HT-29 (cell line): ENCODE data around the gene SNRPF. TPM values are rescaled to one million over a fixed set of nuclear protein-coding genes. Genes with fewer than 3 reads are reported as not detected.
A peak's percentile ranks its signal among the peaks of the same experiment; 100 is the strongest.

Experiments used
- DNase-seq: peaks from one replicate; pipeline ENCODE4 v3.0.0-alpha.2; 2015; ENCODE audit warnings: low spot score
- total RNA-seq: library from RNA; depleted of rRNA; stranded (reverse); fragments of >200 nt; shearing (Covaris generic); gene quantifications from 2 replicates; pipeline ENCODE4 v1.2.3, GENCODE V29; 2014; rRNA removed

Gene SNRPF
- total RNA-seq, 1 experiment from 2014 or later, result 29.0 TPM

DNA sequence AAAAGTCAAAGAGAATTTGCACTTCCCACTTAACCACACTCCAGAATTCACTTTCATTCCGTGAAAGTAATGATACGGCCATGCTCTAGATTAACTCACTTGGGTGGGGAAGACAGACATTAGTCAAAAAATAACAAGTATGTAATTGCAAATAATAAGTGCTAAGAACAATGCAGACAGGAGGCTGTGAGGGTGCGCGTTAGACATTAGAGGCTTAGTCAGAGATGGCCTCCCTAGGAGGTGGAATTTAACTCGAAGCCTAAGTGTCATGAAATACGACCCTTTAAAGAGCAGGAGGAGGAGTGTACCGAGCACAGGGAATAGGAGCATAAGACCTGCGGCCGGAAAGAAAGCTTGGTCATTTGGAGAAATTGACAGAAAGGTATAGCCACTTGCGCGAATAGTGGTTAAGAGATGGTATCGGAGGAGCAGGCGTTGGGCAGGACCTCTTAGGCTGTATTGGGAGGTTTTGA is 628 bp downstream of the SNRPF start:
- peak; percentile 57 for DNase-seq

- no peak for DNase-seq
Observed at GRCh38 chr12:95859947-95860850, 1.4 kb downstream of the SNRPF start.

GRCh38 chr12:95862038-95862437 is 3.3 kb downstream of the SNRPF start:
- no peak for DNase-seq

GRCh38 chr12:95863337-95863736 is 4.6 kb downstream of the SNRPF start:
- no peak for DNase-seq

- DNase-seq, result no peak
Observed at GRCh38 chr12:95870897-95871296, 12.1 kb downstream of the SNRPF start.

GRCh38 chr12:95874452-95874851 is 15.7 kb downstream of the SNRPF start:
- DNase-seq, result no peak

DNA sequence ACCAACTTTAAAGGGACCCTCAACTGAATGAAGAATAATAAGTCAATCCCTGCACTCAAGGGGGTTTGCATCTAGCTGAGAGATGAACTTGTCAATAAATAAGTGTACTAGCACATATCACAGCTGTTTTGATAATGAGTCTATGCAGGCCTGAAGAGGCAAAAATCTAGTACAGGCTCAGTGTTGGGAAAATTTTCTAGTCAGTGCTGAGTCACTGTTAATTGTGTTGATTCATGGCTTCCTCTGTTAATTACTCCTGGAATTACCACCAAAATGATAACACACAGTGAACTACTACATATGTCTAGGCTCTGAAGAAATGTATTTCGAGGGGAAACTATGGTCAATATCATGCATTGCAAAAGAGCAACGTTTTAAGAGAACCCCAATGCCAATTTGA is 18.9 kb downstream of the SNRPF start:
- no peak for DNase-seq

DNA sequence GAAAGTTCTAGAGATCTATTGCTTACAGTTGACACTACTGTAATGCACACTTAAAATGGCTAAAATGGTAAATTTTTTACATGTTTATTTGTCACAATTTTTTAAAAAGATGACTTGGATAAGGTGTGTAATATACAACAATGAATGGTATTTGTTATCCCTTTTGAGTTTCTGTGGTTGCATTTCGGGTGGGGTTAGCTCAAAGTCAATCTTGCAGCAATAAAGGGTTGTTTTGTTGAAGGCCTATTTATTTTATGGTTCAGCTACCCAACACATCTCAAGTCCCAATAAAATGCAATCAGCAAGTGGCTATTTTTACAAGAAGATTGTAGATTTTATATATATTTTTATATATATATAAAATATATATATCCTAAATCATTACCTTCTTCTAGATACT is 22.1 kb downstream of the SNRPF start:
- DNase-seq, result no peak

DNA sequence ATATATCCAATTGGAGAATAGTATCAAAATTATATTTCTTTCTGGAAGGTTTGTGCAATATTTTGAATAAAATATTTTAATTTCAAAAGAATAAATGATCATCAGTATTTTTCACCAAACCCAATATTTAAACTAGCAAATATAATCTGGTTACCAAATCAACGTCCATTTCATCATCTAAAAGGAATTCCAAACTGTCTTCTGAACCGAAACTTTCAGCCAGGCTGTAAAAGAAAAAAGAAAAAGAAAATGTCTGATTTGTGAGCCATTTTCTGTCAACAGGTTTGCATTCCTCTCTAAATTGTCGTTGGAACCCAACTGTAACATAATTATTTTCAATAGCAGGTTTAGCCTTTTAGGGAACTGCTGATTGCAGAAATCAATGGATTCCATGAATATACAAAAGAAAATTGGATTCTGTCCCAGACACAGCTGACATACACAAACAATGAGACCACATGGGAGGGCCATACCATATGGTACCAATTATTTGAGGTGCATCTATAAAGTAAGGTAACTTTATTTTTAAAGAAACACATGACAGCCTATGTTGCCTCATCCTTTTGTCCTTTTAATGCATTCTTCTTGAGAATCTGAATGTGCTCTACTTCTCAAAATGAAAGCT is 22.7 kb downstream of the SNRPF start:
- no peak for DNase-seq

DNA sequence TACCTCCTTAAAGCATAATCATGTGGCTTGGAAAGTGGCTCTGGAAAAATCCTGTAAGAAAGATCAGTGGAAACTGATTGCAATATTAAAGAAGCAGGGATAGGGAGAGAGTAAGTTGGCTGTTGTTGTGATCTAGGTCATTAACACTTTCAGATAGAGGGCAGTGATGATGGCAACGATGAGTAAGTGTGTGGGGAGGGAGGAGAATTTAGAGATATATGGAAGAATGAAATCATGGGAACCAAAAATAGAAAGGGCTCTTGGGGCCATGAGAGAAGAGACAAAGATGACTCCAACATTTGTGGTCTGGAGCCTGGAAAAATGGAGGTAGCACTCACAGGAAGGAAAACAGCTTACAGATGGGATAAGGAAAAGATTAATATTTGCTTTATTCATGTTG is 23.3 kb downstream of the SNRPF start:
- no peak for DNase-seq

DNA sequence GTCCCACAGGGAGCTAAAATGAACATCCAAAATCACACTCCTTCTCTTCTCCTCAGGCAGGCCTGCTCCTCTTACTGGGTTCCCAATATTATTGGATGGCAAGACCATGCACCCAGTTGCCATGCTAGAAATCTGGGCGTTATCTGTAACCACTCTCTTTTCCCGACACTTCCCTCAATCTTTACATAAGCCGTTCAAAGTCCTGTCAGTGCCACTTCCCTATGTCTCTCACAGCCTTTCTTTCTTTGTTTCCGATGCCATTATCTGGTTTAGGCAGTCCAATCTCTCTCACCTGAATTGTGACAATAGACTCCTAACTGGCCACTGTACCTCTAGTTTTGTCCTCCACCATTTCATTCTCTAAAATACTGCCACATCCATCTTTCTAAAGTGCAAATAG is 24.1 kb downstream of the SNRPF start:
- DNase-seq, result no peak

DNA sequence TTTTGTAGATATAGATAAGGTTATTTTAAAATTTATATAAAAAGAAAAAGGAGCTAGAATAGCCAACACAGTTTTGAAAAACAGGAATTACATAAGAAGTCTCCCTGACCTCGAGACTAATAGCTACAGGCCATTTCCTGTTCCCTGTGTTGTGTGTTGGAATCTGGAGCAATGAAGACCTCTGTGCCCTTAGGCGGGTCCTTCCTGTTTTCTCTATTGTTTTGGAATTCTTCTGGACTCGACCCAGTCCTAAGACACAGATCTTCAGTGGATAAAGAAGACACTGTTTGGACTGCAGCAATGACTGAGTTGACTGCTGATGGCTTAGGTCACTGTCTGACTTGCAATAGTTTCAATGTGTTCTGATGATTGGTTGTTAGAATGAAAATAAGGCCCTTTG is 26.2 kb downstream of the SNRPF start:
- DNase-seq, result no peak

GRCh38 chr12:95887311-95887710 is 28.6 kb downstream of the SNRPF start:
- no peak for DNase-seq

DNA sequence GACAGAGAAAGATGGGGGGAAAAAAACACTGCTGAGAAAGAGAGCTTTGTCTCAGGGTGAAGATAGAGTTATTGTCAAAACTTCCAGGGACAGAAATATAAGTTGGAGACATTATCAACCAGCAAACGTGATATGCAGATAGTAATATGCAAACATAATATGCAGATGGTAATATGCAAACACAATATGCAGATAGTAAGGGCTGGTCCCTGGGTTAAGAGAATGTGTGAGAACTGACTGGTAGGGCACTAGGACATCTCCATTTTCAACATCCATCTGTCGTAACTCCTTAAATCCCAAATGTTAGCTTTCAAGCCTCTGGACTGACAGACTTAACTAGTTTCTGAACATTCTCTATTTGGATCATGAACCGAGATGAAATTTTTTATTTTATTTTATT is 32.2 kb downstream of the SNRPF start:
- no peak for DNase-seq

GRCh38 chr12:95896846-95897245 is 38.1 kb downstream of the SNRPF start:
- no peak for DNase-seq

GRCh38 chr12:95898081-95898480 is 39.3 kb downstream of the SNRPF start:
- no peak for DNase-seq

GRCh38 chr12:95908573-95908972 is 49.8 kb downstream of the SNRPF start:
- DNase-seq, result no peak

DNA sequence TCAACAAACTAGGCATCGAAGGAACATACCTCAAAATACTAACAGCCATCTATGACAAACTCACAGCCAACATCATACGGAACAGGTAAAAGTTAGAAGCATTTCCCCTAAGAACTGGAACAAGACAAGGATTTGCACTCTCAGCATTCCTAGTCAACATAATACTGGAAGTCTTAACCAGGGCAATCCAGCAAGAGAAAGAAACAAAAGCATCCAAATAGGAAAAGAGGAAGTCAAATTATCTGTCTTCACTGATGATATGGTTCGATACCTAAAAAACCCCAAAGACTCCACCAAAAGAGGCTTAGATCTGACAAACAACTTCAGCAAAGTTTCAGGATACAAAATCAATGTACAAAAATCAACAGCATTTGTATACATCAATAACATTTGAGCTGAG is 51.1 kb downstream of the SNRPF start:
- no peak for DNase-seq

Other genes with a start within 250 kb of the SNRPF start
- gene NTN4, start 68.2 kb upstream of the SNRPF start, total RNA-seq, result 17.1 and 18.1 TPM in 2 replicates
- gene CCDC38, start 83.7 kb downstream of the SNRPF start, total RNA-seq, result not detected in 2 replicates
- gene AMDHD1, start 84.4 kb downstream of the SNRPF start, total RNA-seq, result 0.36 and 0.47 TPM in 2 replicates
- gene HAL, start 137.4 kb downstream of the SNRPF start, total RNA-seq, result not detected in 2 replicates
- 35.0 and 38.2 TPM in 2 replicates for gene LTA4H, start 176.6 kb downstream of the SNRPF start, total RNA-seq